UCSD-AML1 (cell line): ENCODE measurements around the gene LY6G6F.

Experiments used
- DNase-seq: peaks from one replicate; lab custom pipeline; 2025; ENCODE audit not compliant: unreplicated experiment; lab: John Stamatoyannopoulos, UW

LY6G6F gene, protein sequence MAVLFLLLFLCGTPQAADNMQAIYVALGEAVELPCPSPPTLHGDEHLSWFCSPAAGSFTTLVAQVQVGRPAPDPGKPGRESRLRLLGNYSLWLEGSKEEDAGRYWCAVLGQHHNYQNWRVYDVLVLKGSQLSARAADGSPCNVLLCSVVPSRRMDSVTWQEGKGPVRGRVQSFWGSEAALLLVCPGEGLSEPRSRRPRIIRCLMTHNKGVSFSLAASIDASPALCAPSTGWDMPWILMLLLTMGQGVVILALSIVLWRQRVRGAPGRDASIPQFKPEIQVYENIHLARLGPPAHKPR

GRCh38 chr6:31706599-31706998 is at the start of gene LY6G6F:
TSS of gene LY6G6F (plus strand) at chr6:31706866. CDS start at chr6:31706907, 41 bp downstream.
- no peak for DNase-seq

- DNase-seq = no peak
Measured at GRCh38 chr6:31657406-31658157, 49.1 kb upstream of the LY6G6F start.

DNA sequence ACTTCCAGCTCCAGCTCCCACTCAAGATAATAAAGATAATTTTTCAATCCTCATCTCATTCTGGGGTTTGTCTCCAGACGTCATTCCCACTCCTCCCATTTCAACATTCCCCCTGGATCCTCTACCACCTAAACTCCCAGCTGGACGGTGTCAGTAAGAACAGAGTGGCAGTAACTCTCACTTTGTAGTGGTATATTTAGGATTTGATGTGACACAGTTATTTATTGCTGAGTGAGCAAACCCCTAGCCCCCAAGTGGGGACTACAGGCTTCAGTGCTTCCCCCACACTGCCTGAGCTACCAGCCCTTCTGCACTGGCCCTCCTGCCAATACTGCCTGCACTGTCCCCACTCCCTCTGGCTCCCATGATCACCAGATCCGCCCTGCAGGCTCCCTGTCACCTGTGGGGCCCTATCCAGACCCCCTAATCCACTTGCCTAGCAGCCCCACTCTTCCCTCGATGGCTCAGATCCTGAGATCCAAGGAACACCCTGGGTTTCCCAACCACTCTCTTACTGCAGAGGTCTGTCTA is 48.4 kb upstream of the LY6G6F start:
- DNase-seq = no peak

DNA sequence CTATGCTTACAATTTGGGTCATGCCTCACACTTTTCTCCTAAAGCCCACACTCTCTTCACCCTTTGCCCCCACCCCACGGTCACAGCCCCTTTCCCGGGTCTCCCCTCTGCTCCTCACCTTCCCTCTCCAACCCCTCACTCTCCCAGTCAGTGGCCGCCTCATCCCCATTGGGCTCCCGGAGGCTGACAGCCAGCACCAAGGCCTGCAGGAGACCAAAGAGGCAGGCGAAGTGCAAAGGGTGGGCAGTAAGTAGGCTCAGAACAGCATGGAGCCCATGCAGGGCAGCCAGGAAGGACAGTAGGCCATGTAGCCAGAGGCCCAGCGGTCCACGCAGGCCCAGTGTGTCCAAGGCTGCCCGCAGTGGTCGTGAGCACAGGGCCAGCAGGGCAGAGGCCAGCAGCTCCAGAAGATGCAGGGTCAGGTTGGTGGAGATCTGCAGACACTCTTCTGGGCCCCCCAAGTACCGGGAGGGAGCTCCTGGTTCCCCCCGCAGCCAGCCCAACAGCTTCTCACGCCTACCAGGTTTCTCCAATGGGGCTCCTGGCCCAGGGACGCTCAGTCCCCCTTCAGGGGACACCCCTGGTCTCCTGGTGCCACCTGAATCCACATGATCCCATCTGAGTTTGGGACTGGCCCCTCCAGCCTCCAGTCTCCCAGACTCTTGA is 47.5 kb upstream of the LY6G6F start:
- no peak for DNase-seq

GRCh38 chr6:31659649-31660380 is 46.9 kb upstream of the LY6G6F start:
- DNase-seq = no peak

GRCh38 chr6:31660381-31661261 is 46.0 kb upstream of the LY6G6F start, which contains the start of gene C6orf47:
TSS of gene C6orf47 (minus strand) at chr6:31660778. CDS start at chr6:31659947, 831 bp downstream.
- DNase-seq = peak; percentile 89

DNA sequence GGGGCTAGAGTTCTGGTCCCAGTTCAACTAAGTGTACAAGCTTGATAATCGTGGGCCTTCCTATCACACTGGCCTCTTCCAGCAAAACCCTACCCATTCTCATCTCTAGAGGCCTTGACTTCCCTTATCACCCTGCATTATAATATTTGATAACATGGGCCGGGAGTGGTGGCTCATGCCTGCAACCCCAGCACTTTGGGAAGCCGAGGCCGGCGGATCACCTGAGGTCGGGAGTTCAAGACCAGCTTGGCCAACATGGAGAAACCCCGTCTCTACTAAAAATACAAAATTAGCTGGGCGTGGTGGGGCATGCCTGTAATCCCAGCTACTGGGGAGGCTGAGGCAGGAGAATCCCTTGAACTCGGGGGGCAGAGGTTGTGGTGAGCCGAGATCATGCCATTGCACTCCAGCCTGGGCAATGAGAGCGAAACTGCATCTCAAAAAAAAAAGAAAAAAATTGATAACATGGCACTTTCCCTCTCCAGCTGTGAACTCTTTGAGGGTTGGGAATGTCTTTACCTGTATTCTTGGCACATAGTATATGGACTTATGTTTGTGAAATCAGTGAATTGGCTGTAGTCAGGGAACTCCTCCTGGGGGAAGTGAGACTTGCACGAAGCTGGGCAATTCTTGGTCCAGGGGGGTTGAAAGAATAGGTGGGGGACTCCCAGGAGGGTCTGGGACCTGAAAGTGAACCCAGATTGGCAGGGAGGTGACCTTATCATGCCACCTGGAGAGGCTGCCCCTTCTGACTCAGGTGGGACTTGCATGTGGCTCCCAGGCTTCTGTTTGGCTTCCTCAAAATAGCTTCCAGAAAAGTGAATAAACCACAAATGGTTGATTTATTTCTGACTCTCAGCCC is 45.2 kb upstream of the LY6G6F start:
- DNase-seq = no peak

DNA sequence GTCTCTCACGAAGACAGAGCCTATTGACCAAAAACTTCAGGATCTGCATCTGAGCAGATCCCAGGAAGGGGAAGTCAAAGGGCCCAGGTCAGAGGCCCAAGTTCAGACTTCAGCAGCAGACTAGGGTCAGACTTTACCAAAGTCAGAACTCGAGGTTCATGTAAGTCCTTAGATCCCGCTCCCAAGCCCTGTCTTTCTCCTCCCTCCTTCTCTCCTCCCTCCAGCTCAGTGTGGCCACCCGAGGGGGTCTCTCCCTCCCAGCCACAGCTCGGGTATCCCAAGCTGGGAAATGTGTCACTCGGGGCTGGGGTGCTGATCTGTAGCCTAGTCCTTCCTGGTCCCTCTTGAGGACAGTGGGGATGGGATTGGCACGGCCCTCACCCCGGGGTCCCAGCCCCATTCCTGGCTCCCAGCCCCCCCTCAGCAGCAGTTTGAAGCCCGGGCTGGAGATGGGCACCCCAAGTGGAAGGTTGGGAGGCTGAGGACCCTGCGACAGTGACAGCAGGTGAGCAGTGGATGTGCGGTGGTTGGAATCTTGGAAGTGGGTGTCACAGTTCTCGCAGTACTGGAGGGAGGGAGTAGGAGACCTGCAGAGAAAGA is 44.4 kb upstream of the LY6G6F start:
- no peak for DNase-seq

GRCh38 chr6:31663126-31663960 is 43.3 kb upstream of the LY6G6F start:
- no peak for DNase-seq

DNA sequence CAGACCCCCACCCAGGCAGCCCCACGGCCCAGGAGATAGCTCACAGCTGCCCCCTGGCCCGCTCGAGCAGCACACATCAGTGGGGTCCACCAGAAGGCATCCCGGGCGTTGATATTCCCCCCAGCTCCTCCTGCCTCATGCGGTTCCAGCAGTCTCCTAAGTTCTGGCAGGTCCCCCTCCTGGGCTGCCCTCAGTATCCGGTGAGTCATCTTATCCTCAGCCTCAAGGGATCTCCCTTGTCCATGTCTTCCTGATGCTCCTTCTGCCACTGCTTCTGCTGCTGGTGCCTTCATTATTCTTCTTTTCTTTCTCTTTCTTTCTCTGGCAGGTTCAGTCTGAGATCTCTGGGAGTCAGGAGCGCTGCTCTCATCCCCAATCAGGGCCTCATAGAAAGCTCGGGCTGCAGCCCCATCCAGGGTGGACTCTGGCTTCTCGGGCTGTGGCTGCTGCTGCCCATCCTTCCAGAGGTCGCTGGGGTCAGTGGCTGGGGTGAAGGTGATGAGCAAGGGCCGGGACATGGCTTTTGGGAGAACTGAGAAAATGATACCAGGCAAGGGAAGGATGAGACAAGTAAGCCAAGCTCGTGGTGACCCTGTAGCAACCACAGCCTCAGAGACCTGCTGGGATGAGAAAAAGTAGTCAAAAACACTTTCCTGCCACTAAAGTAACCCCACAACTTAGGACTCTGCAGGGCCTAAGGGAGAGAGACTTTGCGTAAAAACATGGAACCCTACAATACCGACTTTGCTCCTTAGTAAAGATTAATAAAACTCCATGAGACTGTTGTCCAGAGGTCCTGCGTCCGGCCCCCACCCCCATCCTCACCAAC is 42.5 kb upstream of the LY6G6F start:
- DNase-seq = no peak

DNA sequence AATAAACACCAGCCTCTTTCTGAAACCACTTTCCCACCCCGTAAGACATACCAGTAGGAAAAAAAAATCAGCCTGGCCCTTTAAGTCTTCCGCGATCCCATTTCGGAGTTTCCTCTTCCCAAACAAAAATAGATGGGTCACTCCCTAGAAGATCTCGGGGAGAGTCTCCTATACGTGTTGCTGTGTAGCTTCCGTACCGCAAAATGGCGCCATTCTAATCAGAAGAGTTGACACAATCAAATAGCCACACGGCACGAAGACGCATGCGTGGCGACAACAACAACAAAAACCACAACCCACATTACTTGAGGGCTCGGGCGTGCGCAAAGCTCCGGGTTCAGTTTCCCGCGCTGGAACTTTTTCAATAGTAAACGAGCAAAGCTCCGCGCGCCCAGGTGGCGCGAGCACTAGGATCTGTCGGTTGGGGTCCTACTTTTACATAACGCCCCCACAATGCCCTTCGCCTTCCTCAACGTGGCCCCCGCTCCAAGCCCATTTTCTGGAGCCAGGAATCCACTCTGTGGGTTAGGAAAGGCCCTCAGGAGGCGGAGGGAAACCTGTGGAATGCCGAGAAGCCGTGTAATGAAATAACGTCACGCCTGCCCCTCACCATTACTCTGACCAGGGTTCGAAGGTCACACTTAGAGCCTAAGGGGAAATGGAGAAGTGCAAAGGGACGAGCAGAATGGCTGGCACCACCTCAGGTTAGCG is 41.7 kb upstream of the LY6G6F start, which contains the start of gene GPANK1:
Gene GPANK1, minus strand, starts transcription at position 208 of the 711 bp plus-strand sequence. CDS start 519 bp downstream, outside the sequence.
- DNase-seq = peak; percentile 84

DNA sequence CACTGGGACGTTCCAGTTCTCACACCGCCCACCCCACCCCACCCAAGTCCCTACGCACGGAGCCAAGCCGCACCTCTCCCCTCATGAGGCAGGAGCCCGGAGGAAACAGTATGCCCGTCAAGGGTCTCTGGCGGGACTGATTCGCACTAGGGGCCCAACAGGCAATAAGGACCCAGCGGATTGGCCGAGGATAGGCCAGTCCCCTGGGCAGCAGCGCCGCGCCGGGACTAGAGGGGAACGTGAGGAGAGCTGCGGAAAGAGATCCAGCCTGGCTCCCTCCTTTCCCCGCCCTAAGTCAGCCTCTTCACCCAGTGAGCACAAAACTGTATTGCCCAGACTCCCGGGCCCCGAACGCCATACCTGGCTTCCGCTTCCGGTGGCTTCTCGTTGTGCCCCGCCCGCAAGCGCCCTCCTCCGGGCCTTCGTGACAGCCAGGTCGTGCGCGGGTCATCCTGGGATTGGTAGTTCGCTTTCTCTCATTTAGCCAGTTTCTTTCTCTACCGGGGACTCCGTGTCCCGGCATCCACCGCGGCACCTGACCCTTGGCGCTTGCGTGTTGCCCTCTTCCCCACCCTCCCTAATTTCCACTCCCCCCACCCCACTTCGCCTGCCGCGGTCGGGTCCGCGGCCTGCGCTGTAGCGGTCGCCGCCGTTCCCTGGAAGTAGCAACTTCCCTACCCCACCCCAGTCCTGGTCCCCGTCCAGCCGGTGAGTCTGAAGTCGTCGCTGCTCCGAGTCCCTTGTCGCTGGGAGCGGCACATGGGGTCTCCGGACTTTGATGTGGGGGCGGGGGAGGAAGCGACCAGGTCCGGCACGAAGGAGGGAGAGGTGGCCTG is 40.9 kb upstream of the LY6G6F start, which contains the start of gene CSNK2B:
Gene CSNK2B, plus strand, starts transcription at position 580 of the 836 bp plus-strand sequence. CDS start 752 bp downstream, outside the sequence.
- DNase-seq = peak; percentile 97

- DNase-seq = no peak
Measured at GRCh38 chr6:31666337-31666965, 40.2 kb upstream of the LY6G6F start.

DNA sequence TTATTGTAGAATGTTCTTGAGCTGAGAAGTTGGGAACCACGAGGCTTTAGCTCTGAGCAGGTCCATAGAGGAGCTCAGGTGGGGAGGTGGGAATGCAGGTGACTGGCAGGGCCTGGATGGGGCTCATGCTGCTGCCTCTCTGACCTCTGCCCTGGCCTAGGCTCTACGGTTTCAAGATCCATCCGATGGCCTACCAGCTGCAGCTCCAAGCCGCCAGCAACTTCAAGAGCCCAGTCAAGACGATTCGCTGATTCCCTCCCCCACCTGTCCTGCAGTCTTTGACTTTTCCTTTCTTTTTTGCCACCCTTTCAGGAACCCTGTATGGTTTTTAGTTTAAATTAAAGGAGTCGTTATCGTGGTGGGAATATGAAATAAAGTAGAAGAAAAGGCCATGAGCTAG is 37.0 kb upstream of the LY6G6F start, which contains the start of gene LY6G5B:
Gene LY6G5B, plus strand, starts transcription at position 301 of the 400 bp plus-strand sequence. CDS start 975 bp downstream, outside the sequence.
- DNase-seq = no peak
